Stimulated activated CD4-positive, alpha-beta T cell treated with anti-CD3 and anti-CD28 coated beads, Interleukin-2, amount 100 ng/mL, for 4 hours (primary cell): ENCODE measurements around the gene SYPL2.

Experiments used
- DNase-seq: peaks from one replicate; pipeline ENCODE4 v3.0.0-alpha.2; 2020; ENCODE audit warnings: low read depth

SYPL2 gene

DNA sequence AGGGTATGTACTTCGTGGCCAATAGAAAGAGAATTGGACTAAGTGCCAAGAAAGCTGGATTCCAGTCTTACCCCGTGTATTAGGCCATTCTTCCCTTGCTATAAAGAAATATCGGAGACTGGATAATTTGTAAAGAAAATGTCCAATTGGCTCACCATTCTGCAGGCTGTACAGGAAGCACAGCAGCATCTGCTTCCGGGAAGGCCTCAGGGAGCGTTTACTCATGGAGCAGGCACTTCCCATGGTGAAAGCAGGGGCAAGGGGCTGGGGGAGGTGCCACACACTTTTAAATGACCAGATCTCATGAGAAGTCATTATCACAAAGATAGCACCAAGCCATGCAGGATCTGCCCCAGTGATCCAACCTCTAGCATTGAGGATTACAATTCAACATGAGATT lies 51.0 kb downstream of the SYPL2 start:
- DNase-seq: no peak

DNA sequence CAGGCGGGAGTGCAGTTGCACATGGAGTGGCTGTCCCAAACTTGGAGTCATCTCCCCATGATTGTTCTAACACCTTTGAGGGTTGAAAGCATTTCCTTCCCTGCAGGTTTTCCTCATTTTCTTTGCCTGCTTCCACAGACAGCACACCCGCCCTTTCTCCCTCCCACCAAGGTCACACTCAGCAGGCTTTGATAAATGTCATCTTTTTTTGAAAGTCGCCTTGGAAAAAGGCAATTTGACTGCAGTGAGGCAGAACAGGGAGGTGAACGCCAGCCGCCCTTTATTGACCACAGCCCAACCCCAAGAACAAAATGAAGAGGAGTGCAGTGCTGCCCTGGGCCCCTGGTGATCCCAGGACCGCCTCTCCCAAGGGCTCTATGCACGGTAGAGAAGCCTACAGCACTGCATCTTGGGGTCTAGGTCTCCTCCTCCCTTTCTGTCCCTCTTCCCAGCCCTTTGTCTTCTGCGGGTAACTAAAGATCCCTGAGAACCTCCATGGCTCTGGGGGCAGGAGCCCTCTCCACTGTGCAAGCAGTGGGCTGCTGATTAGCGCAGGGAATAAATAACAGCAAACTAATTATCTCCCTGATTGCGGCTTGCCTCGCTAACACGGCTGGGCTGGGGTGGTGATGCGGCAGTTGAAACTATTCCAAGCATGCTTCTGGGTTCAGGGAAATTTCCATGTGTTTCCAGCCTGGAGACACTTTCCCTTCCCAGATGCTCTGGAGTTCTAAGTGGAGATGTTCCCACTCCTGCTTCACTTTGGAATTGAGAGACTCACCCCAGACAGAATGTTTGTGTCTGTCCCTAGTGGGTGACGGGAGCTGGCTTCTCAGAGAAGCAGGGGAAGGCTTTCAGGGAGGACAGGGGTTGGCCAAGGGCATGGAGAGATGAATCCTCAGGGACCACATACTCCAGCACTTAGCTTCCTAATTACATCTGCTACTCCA lies 54.9 kb downstream of the SYPL2 start:
- no peak for DNase-seq

DNA sequence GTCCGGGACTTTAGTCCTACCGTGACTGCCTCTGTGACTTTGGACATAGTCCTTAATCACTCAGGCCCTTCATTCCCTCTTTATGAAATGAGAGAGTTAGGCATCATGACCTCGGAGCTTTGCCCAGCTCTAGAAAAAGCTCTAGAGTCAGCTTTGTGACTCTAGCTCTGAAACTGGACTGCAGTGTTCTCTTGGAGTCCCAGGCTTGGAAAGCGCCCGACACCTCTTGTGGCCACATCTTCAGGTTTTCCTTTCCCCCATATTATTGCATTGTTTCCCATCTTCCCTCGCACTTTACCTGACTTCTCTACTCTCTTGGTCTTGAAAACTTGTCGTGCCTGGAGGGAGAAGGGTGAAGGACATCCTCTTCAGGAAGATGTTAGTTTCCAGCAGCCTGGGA lies 55.7 kb downstream of the SYPL2 start:
- DNase-seq: no peak

DNA sequence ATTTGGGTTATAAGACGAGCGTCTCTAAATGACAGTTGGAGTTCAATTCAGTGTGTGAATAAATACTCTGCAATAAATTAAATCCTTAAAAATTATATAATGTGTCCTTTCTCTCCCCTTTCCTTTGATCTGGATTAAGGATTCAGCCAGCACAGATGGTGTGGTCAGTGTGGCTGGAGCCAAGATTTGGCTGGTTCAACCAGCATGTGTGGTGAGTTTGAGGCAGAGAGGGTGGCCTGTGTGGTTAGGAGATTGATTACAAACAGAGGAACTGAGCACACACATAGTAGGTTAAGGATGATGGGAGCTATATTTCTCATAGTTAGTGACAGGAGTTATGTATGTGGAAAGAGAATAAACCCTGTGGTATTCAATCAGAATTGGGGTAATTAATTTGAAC lies 57.4 kb downstream of the SYPL2 start:
- DNase-seq: no peak

DNA sequence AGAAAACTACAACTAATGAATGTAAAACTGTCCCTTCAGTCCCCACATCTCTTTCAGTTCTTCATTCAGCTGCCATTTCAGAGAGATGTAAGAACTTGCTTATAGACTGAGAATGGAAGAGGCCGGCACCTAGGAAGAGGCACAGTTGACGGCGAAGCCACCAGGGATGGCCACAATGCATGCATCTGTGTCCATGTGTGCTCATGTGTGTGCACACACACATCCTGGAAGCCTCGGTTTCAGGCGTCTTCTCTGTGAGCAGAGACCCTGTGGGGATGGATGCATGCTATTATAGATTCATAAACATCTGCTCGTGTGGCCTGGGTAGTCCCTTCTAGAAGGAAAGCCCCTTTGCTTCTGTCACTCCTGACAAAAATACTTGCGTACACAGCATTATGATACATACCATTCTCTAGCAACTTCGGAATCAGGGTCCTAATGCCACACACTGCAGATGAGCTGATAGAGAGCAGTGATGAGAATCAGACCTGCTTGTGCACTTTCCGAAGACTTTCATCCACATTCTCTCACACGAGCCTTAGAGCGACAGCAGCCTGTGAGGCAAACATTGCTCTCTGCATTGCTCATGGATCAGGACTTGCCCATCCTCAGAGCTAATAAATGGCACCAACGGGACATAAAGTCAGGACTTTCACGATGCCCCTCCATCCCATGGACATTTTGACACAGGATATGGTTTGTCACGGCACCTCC lies 60.9 kb downstream of the SYPL2 start:
- DNase-seq: no peak

DNA sequence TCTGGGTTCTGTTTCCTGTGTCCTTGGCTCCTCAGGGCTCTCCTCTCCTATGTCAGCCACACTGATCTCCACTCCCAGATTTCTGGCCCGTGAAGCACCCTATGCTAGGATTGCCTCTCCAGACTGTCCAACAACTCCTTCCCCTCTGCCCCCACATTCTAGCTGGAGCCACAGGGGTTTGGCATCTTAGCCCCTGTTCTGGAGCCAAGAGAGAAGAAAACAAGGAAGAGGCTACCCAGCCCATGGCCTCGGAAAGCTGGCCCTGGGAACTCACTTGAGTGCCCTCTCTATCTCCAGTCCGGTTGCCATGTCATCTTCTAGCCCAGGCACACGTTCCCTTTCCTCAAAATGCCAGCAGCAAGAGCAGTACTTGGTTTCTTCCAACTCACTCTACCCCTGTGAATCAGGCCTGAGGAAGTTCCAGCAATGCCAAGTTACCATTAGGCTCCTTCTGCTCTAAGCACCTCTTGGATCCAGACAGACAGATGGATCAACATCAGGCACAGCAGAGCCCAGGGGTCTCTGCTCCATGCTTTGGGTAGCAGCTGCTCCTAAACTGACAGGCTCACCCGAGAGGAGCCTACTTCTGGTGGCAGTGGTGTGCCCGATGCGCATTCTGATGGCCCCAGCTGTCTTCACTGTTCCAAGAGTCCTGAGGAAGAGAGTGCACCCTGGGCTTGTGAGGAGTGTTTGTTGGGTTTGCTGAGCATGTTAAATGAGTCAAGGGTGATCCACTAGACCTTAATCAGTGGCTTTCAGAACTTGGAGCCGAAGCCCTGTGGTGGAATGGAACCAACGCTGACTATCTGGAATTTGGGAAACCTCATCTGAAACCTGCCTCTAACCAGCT lies 61.7 kb downstream of the SYPL2 start:
- no peak for DNase-seq

DNA sequence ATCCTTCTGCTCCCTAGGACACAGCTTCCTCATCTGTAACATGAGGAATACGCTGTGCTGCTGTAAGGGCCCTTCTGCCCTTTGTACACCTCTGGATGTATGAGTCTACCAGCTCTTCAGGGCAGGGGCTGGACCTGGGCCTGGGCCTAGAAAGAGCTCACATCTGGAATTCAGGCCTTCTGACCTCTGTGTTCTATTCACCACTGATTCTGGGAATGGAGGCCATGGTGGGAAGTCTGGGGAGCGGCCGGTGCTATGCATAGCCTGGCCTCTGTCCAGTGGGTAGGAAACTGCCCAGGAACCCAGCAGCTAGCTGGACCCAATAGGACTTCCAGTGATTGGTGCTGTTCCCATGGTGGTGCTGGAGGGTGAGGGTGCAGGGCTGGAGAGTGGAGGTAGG lies 62.4 kb downstream of the SYPL2 start:
- no peak for DNase-seq

DNA sequence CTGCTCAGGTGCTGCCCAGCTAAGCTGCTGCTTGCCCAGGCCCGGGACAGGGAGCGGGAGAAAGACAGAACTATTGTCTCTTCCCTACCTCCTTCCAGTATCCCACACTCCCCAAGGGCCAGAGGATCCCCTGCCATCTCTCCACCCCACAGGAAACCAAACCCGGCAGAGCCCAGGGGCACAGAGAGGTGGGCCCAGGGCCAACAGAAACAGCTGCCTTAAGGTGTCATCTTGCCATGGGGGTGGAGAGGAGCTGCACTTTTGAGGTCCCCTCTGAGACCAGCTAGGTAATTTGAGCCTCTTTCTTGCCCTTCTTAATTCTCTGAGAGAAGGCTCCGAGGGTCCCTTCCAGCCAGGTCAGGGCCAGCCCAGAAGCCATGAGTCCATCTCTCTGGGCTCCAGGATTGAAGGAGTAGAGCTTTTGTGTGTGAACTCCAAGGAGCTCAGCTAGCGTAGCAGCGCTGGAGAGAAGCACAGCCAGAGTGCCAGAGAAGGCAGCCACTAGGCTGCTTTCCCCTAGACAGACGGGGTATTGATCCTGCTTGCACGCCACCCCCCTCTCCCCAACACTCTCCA lies 63.6 kb downstream of the SYPL2 start:
- DNase-seq: no peak

DNA sequence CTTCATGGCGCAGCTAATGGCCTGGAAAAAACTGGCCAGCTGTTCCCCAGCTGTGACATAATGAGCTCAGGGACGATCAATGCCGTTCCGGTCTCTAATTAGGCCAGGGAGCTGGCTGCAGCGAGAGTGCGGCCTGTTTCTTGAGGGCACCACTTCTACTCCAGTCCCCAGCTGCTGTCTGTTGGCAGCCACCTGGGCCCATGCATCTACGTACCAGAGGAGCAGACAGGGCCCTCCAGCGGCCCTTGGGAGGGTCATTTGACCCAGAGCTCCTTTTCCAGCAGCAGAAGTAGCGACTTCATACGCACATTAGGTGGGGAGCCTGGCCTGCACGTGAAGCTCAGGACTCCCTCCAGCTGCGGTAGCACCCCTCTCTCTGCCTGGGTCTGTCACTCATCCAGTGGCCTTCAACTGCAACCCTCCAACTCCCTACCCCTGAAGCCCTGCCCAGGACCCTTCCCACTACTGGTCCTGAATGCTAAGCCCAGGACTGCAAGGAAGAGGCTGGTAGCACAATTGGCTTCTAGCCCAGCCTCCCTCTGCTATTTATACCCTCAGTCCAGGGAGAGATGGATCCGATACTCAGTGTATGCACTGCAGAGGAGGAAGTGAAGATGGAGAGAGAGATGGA lies 64.2 kb downstream of the SYPL2 start:
- DNase-seq: no peak

DNA sequence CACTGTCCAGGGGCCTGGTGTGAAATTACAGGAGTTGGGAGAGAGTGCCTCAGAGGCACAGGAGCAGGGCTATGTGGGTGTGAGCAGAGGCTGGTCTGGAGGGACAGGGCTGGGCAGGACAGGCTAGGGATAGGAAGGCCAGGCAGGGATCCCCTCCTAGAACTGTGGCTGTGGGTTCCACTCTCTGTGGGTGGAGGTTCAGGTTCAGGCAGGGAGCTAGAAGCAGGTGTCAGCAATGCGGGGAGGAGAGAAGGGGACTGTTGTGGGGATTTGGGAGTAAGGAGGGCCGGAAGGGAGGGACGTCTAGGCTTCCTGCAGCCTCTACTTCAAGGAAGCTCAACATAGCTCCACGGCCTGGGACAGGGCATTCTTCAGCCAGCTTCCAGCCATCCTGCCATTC lies 65.0 kb downstream of the SYPL2 start:
- DNase-seq: no peak
